KMS-11 (cell line): ENCODE measurements around the gene ALG14.
"Not testable (repeated sequence)": the region's sequence is repeated elsewhere in the genome, so short reads cannot be mapped to it uniquely, and the experiment has no call there.

ENCODE experiments used
- H2AFZ ChIP-seq: fragments of 200-600 bp; sonication (generic); 2 replicates; pipeline ENCODE4 v1.6.1; 2016; ENCODE audit warnings: antibody characterized with exemption, mixed run types, low read depth
- H3K27ac ChIP-seq: fragments of 200-600 bp; sonication (generic); 2 replicates; pipeline ENCODE4 v1.6.1; 2016; ENCODE audit warnings: mild to moderate bottlenecking, mixed run types
- H3K27me3 ChIP-seq: fragments of 200-600 bp; sonication (generic); 2 replicates; pipeline ENCODE4 v1.6.1; 2017; ENCODE audit warnings: mild to moderate bottlenecking, low read depth, mixed run types, moderate library complexity; ENCODE audit not compliant: insufficient read depth
- H3K36me3 ChIP-seq: fragments of 200-600 bp; sonication (generic); 2 replicates; pipeline ENCODE4 v1.6.1; 2017; ENCODE audit warnings: mild to moderate bottlenecking, mixed run types; ENCODE audit not compliant: insufficient read depth
- H3K4me1 ChIP-seq: fragments of 200-600 bp; sonication (generic); 2 replicates; pipeline ENCODE4 v1.6.1; 2016; ENCODE audit warnings: mild to moderate bottlenecking, low read depth, mixed run types; ENCODE audit not compliant: poor library complexity, severe bottlenecking
- H3K4me2 ChIP-seq: fragments of 200-600 bp; sonication (generic); 2 replicates; pipeline ENCODE4 v1.7.0; 2016; ENCODE audit warnings: mild to moderate bottlenecking, mixed run types
- H3K4me3 ChIP-seq: fragments of 200-600 bp; sonication (generic); IDR thresholded peaks from 2 replicates; pipeline ENCODE4 v1.6.1; 2017; ENCODE audit warnings: low read depth, low read length, mixed read lengths; ENCODE audit not compliant: insufficient read depth
- H3K79me2 ChIP-seq: fragments of 200-600 bp; sonication (generic); 2 replicates; pipeline ENCODE4 v1.6.1; 2016; ENCODE audit warnings: low read depth, mixed run types; ENCODE audit not compliant: insufficient read depth
- H3K9ac ChIP-seq: fragments of 200-600 bp; sonication (generic); 2 replicates; pipeline ENCODE4 v1.6.1; 2016; ENCODE audit warnings: mild to moderate bottlenecking, mixed run types
- H4K20me1 ChIP-seq: fragments of 200-600 bp; sonication (generic); 2 replicates; pipeline ENCODE4 v1.6.1; 2016; ENCODE audit warnings: mild to moderate bottlenecking, mixed run types; ENCODE audit not compliant: insufficient read depth
- TF ChIP-seq, protein P1 (sequence below): fragments of 200-600 bp; sonication (generic); conservative IDR thresholded peaks from 2 replicates; pipeline ENCODE4 v1.6.1; 2017; ENCODE audit warnings: low read depth, mild to moderate bottlenecking, antibody characterized with exemption, low read length, moderate library complexity, mixed read lengths

The ALG14 gene

DNA sequence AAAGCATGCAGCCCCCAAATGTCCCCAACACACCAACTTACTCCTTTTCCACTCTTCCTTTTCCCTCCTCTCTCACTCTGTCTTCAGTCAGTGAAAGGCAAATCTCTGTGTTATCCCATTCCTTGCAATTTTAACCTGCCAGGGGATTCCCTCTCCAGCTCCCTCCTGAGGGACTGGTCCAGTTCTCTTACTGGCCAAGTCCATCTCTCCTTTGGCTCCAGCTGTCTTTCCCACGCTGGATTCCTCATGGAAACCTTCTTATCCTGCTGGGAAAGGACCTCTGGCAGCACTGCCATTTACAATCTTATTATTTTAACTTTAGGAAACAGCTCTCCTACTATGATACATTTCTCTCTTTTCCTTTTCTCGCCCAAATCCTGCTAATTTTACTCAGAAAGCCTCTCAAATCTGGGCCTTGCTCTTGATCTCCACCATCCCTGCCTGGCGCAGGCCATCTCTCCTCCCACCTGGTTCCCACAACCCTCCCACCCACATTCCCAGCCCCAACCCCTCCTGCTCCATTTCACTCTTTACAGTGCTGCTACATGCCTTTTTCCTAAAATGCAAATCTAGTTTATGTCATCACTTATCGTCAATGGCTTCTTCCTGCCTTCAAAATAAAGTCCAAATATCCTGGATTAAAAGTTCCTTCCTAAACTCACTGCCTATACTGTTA is 73.2 kb downstream of the ALG14 start:
- Histone ChIP-seq H3K4me1 (no peaks in the 10 kb centered on the region), H2AFZ (no peak overlapping the region), H3K79me2 (no peaks in the 10 kb centered on the region), H3K36me3 (no peaks in the 10 kb centered on the region), H3K27ac (no peak overlapping the region), H3K4me2 (no peak overlapping the region), H3K4me3 (no peak overlapping the region), H3K9ac (no peak overlapping the region), H4K20me1 (no peaks in the 10 kb centered on the region), H3K27me3 (no peaks in the 10 kb centered on the region)
- TF ChIP-seq, protein P1, sequence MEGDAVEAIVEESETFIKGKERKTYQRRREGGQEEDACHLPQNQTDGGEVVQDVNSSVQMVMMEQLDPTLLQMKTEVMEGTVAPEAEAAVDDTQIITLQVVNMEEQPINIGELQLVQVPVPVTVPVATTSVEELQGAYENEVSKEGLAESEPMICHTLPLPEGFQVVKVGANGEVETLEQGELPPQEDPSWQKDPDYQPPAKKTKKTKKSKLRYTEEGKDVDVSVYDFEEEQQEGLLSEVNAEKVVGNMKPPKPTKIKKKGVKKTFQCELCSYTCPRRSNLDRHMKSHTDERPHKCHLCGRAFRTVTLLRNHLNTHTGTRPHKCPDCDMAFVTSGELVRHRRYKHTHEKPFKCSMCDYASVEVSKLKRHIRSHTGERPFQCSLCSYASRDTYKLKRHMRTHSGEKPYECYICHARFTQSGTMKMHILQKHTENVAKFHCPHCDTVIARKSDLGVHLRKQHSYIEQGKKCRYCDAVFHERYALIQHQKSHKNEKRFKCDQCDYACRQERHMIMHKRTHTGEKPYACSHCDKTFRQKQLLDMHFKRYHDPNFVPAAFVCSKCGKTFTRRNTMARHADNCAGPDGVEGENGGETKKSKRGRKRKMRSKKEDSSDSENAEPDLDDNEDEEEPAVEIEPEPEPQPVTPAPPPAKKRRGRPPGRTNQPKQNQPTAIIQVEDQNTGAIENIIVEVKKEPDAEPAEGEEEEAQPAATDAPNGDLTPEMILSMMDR, result no peak

DNA sequence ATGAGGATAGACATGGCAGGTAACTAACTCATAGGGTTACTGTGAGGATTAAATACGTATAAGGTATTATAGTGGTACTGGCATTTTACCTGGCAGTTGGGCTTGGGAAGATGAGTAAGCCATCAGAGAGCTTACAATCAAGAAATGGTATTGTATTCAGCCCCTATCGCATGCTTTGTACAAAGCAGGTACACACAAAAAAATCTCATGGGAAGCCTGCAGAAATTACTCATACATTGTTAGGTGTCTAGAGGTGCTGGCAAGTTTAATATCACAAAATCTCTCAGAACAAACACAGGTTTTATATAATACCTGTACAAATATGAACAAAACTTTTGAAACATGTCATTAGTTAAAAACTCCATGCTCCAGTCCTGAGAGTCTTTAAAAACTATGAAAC is 74.0 kb downstream of the ALG14 start:
- Histone ChIP-seq H3K27me3 (no peaks in the 10 kb centered on the region), H3K9ac (no peak overlapping the region), H3K4me2 (no peak overlapping the region), H3K79me2 (no peaks in the 10 kb centered on the region), H3K4me3 (no peak overlapping the region), H2AFZ (no peak overlapping the region), H3K4me1 (no peaks in the 10 kb centered on the region), H3K27ac (no peak overlapping the region), H3K36me3 (no peaks in the 10 kb centered on the region), H4K20me1 (no peaks in the 10 kb centered on the region)
- TF ChIP-seq, protein P1, result no peak

DNA sequence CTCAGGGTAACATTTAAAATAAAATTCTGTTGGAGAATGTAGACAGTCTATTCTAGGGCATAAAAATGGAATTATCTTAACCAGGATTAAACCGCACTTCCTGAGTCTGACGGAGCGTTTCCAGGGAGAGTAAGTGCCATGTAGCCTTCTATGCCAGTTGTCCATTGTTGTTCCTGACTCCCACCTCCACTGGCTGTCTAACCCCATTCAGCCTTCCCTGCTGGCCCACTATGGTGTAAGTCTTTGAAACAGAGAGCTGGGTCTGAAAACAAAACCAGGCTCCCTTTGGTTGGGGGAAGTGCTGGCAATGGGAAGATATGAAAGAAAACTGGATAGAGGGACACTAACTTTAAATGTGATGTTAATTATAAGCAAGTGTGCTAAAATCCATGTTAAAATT is 74.6 kb downstream of the ALG14 start:
- no peaks in the 10 kb centered on the region for H3K79me2 ChIP-seq
- TF ChIP-seq, protein P1, result no peak
- H2AFZ ChIP-seq, result no peak overlapping the region
- no peak overlapping the region for H3K9ac ChIP-seq
- H3K27ac ChIP-seq, result no peak overlapping the region
- H3K4me1 ChIP-seq, result no peaks in the 10 kb centered on the region
- H3K27me3 ChIP-seq, result no peaks in the 10 kb centered on the region
- no peaks in the 10 kb centered on the region for H3K36me3 ChIP-seq
- no peak overlapping the region for H3K4me3 ChIP-seq
- no peak overlapping the region for H3K4me2 ChIP-seq
- no peaks in the 10 kb centered on the region for H4K20me1 ChIP-seq

DNA sequence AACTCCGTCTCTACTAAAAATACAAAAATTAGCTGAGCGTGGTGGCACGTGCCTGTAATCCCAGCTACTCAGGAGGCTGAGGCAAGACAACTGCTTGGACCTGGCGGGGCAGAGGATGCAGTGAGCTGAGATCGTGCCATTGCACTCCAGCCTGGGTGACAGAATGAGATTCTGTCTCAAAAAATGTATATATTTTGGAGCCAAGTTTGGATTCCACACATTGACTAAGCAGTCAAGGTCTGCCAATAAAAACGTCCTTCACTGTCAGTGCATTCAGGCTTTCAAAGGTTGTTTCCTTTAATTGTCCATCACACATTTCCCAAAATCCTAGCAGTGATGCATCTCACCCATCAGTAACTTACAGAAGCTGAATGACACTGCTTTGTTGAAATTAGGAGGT is 77.2 kb downstream of the ALG14 start:
- not testable (repeated sequence) for H3K36me3 ChIP-seq, H3K9ac ChIP-seq, H3K27ac ChIP-seq, H3K27me3 ChIP-seq, H3K4me2 ChIP-seq, H2AFZ ChIP-seq, H3K4me3 ChIP-seq, H3K4me1 ChIP-seq, H3K79me2 ChIP-seq, H4K20me1 ChIP-seq

DNA sequence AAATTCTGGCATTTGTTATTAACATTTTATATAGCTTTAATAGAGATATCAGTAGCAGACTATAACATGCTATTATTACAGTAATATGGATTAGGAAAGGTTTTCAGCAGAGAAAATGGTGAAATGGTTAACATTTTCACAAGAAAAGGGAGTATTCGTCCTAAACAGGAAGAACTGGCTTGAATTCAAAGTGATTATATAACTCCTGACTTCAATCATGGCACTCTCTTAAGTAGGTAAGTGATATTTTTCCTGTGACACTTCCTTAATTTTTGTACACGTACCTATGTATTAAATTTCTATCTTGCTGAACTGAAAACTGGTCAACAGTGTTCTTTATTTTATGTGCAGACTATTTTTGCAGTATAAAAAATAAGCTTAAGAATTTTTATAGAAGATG is 77.9 kb downstream of the ALG14 start:
- Histone ChIP-seq H3K27ac (no peak overlapping the region), H3K79me2 (no peaks in the 10 kb centered on the region), H3K4me2 (no peak overlapping the region), H3K9ac (no peak overlapping the region), H3K36me3 (no peaks in the 10 kb centered on the region), H2AFZ (no peak overlapping the region), H3K27me3 (no peaks in the 10 kb centered on the region), H4K20me1 (no peaks in the 10 kb centered on the region), H3K4me1 (no peaks in the 10 kb centered on the region), H3K4me3 (no peak overlapping the region)
- TF ChIP-seq, protein P1, result no peak
